ENCODE results near the gene ABCF3. TPM values are rescaled to one million over a fixed set of nuclear protein-coding genes. Genes with fewer than 3 reads are reported as not detected.

The ABCF3 gene
- total RNA-seq, 3 donors from 2014 or later (not counting 1 experiment from before 2014, with no cell fraction given) = 128 to 168 (median 157) TPM

GRCh38 chr3:184223946-184224345, 37.9 kb downstream of the ABCF3 start:
- DNase-seq (no peak), ATAC-seq (no peak)
- H3K4me3 ChIP-seq (ENCODE audit: low read length) = no peak overlapping the region
- intact Hi-C loops (cut with micrococcal nuclease) = no loop called here
- H3K27ac Mint-ChIP-seq = no peak overlapping the region
- peaks cover 18 to 33% of the 10 kb centered on the region in 2 donors for H3K27me3 Mint-ChIP-seq (ENCODE audit: low read depth in 2 of 2)
- no peak overlapping the region for H3K27ac ChIP-seq (ENCODE audit: low read length)
- peaks cover 3% of the 10 kb centered on the region for H3K27me3 ChIP-seq (ENCODE audit: control insufficient read depth, insufficient read depth, low read length)
- no peaks in the 10 kb centered on the region for H3K36me3 Mint-ChIP-seq
- H3K36me3 ChIP-seq (ENCODE audit: control insufficient read depth, insufficient read depth, low read length) = no peaks in the 10 kb centered on the region
- 95% methylated on average over 3 of the region's 3 CpGs for WGBS (ENCODE audit: insufficient coverage)
- peaks cover 0 to 4% of the 10 kb centered on the region in 2 donors for H3K4me1 Mint-ChIP-seq
- no peaks in the 10 kb centered on the region for H3K9me3 Mint-ChIP-seq
- no peaks in the 10 kb centered on the region for H3K9me3 ChIP-seq (ENCODE audit: control insufficient read depth, insufficient read depth, low read length)
- H3K4me1 ChIP-seq (ENCODE audit: control insufficient read depth, insufficient read depth, low read length) = peaks cover 3% of the 10 kb centered on the region
- H3K4me3 Mint-ChIP-seq = no peak overlapping the region
- TF ChIP-seq, protein P1, sequence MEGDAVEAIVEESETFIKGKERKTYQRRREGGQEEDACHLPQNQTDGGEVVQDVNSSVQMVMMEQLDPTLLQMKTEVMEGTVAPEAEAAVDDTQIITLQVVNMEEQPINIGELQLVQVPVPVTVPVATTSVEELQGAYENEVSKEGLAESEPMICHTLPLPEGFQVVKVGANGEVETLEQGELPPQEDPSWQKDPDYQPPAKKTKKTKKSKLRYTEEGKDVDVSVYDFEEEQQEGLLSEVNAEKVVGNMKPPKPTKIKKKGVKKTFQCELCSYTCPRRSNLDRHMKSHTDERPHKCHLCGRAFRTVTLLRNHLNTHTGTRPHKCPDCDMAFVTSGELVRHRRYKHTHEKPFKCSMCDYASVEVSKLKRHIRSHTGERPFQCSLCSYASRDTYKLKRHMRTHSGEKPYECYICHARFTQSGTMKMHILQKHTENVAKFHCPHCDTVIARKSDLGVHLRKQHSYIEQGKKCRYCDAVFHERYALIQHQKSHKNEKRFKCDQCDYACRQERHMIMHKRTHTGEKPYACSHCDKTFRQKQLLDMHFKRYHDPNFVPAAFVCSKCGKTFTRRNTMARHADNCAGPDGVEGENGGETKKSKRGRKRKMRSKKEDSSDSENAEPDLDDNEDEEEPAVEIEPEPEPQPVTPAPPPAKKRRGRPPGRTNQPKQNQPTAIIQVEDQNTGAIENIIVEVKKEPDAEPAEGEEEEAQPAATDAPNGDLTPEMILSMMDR (IDR thresholded peaks at IDR 0.05) = no peak

- Mint-ChIP-seq H3K4me3 (peak overlapping the region; percentile 0), H3K27me3 (ENCODE audit: low read depth in 2 of 2) (peaks cover 34 to 48% of the 10 kb centered on the region in 2 donors)
- peak; percentile 43 to 45 (median 44) for ATAC-seq
Measured at GRCh38 chr3:184227481-184227935, 41.5 kb downstream of the ABCF3 start.

DNA sequence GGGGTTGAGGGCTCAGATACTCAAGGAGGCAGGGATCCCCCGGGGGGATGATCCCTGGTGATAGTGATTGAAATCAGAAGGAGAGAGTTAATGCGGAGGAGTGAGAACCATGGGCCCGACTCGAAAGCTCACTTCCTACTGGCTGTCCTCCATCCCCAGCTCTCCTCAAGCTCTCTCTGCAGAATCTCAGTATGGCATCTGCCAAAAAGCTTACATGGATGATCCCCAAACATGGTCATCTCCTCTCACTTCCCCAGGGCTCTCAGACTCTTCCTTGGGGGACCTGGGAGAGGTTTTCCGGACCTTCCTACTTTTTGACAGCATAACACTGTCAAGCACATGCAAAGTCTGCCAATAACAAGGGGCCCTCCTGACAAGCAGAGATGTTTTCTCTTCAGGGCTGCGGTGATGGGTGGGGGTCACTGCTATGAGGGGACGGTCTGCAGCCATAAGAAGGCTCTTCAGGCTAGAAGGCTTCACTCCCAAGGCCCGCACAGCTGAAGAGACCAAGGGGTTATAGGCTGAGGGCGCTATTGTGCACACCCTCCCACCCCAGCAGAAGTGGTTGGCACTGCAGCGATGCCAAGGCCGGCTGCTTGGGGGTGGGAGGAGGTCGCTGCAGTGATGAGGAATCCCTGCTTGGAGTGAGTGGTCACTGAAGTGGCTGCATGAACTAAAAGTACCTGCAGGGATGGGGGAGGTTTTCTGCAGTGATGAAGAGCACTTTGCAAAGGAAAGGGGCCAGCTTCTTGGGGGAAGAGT, 42.6 kb downstream of the ABCF3 start:
- peaks cover 10 to 13% of the 10 kb centered on the region in 2 donors for H3K4me1 Mint-ChIP-seq
- WGBS (ENCODE audit: insufficient coverage) = 47% methylated on average over 12 of the region's 12 CpGs
- intact Hi-C loops (cut with micrococcal nuclease) = no loop called here
- no peaks in the 10 kb centered on the region for H3K36me3 ChIP-seq (ENCODE audit: control insufficient read depth, insufficient read depth, low read length)
- H3K27me3 Mint-ChIP-seq (ENCODE audit: low read depth in 2 of 2) = peaks cover 42 to 49% of the 10 kb centered on the region in 2 donors
- H3K4me3 ChIP-seq (ENCODE audit: low read length) = no peak overlapping the region
- peak overlapping the region; percentile 85 for H3K4me3 Mint-ChIP-seq
- H3K9me3 ChIP-seq (ENCODE audit: control insufficient read depth, insufficient read depth, low read length) = no peaks in the 10 kb centered on the region
- H3K9me3 Mint-ChIP-seq = no peaks in the 10 kb centered on the region
- H3K27me3 ChIP-seq (ENCODE audit: control insufficient read depth, insufficient read depth, low read length) = peaks cover 24% of the 10 kb centered on the region
- H3K27ac ChIP-seq (ENCODE audit: low read length) = no peak overlapping the region
- peaks cover 19% of the 10 kb centered on the region for H3K4me1 ChIP-seq (ENCODE audit: control insufficient read depth, insufficient read depth, low read length)
- TF ChIP-seq, protein P1 (IDR thresholded peaks at IDR 0.05) = no peak
- no peak overlapping the region for H3K27ac Mint-ChIP-seq
- no peak for ATAC-seq
- peak in 1 of 2 donors; percentile 15 for DNase-seq
- H3K36me3 Mint-ChIP-seq = peaks cover 7% of the 10 kb centered on the region

More at GRCh38 chr3:184227481-184227935, 41.5 kb downstream of the ABCF3 start:
- no peaks in the 10 kb centered on the region for H3K9me3 Mint-ChIP-seq
- 53% methylated on average over 2 of the region's 2 CpGs for WGBS (ENCODE audit: insufficient coverage)
- Histone ChIP-seq H3K27ac (ENCODE audit: low read length) (no peak overlapping the region), H3K27me3 (ENCODE audit: control insufficient read depth, insufficient read depth, low read length) (peaks cover 20% of the 10 kb centered on the region), H3K4me1 (ENCODE audit: control insufficient read depth, insufficient read depth, low read length) (peaks cover 19% of the 10 kb centered on the region), H3K4me3 (ENCODE audit: low read length) (no peak overlapping the region), H3K36me3 (ENCODE audit: control insufficient read depth, insufficient read depth, low read length) (no peaks in the 10 kb centered on the region), H3K9me3 (ENCODE audit: control insufficient read depth, insufficient read depth, low read length) (no peaks in the 10 kb centered on the region)
- intact Hi-C loops (cut with micrococcal nuclease) = loop anchor here (1.0 to 2.0 kb wide), 2 partner anchors 23 to 61 kb away; no protein-coding TSS in a partner anchor
- H3K27ac Mint-ChIP-seq = no peak overlapping the region
- TF ChIP-seq, protein P1 (IDR thresholded peaks at IDR 0.05) = peak; percentile 89
- peaks cover 10 to 13% of the 10 kb centered on the region in 2 donors for H3K4me1 Mint-ChIP-seq
- DNase-seq = peak; percentile 36 to 78
- H3K36me3 Mint-ChIP-seq = peaks cover 7% of the 10 kb centered on the region
